GM18508 (cell line): ENCODE results near the gene ASTL.

Source experiments
- ATAC-seq: cut with Tn5 transposase; IDR thresholded peaks from one replicate; pipeline ENCODE4 v1.9.1; 2021; ENCODE audit warnings: moderate number of reproducible peaks; ENCODE audit not compliant: insufficient read depth, unreplicated experiment

ASTL gene

DNA sequence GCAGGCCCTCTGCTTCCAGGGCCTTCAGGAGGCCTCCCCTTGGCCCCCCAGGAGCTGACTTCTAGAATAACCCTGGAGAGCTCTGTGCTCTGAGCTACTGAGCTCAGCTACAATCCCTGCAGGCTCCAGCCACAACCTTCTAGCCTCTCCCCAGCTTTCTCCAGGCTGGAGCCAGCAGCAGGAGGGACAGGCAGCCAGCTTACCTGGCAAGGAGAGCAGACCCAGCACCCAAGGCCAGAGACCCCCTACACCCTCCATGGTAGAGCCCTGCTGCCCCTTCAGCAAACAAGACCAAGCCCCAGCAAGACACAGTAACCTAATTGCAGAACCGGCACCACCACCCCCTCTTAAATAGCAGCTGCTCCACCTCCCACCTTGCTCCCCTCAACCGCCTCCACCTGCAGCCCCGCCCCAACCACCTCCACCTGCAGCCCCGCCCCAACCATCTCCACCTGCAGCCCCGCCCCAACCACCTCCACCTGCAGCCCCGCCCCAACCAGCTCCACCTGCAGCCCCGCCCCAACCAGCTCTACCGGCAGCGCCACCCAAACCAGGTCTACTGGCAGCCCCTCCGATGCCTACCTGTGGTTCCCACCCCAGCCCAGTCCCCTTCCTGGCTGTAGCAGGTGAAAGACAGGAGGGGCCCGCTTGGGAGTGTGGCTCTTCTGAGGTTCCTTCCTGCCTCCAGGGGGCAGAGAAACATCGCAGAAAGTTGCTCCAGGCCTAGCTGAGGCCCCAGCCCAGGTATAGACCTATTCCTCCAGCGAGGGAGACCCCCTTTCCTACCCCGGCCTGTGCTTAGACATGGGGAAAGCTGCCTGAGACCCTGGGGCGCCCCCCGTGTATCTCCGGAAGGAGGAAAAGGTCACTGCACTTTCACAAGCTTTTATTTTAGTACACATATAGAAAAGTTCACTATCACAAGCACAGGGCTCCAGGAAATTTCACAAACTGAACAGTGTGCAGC lies at the start of gene ASTL:
Gene ASTL, minus strand, starts transcription at position 324 of the 967 bp plus-strand sequence. Its CDS starts 66 bp downstream, at position 258.
- ATAC-seq = no peak

DNA sequence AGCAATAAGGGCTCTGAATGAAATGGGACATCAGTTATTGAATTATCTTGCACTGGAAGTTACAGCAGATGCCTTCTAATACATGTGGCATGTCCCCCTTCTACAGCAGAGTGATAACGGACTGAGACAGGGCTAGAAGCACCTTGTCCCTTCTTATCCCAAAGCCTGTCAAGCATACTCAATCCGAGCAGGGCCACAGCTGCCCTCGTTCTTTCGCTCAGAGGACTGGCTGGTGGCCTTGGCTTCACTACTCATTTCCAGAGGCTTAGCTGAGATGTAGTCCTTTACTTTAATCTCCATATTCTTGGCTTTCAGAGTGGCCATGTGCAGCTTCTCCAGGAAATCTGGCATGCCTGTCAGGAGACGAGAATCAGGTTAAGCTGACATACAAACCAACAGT lies 48.3 kb upstream of the ASTL start:
- no peak for ATAC-seq

DNA sequence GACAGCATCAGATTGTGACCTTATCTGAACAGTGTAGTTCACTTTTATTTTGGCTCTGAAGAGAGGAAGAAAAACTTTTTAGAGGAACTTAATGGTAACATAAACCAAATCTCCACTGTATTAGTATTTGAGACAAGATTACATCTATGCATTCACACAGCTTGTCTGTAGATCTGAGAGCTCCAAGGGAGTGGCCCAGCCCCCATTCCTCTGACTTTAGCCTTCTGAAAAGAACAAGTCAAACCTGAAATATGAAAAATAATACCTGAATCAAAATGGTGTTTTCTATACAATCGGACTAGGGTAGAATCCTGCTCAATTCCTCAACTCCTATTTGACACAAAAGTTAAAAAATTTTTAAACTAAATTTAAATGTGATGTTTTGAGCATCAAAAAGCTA lies 47.2 kb upstream of the ASTL start:
- ATAC-seq = no peak

DNA sequence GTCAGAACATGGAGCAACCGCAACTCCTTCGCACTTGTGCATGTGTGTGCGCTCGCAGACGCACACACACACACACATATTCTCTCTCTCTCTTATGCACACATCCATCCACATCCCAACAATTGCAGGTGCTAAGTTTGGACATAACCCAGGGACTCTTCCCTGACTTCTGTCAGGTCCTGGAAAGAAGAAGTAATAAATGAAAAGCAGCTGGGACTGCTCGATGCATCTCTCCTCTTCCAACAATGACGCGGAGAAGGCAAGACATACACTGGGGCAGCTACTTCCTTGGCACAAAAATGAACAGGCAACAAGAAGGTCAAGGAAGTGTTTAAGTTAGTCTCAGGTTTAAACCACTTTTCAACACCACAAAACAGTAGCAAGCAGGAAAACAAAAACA lies 46.7 kb upstream of the ASTL start:
- no peak for ATAC-seq

DNA sequence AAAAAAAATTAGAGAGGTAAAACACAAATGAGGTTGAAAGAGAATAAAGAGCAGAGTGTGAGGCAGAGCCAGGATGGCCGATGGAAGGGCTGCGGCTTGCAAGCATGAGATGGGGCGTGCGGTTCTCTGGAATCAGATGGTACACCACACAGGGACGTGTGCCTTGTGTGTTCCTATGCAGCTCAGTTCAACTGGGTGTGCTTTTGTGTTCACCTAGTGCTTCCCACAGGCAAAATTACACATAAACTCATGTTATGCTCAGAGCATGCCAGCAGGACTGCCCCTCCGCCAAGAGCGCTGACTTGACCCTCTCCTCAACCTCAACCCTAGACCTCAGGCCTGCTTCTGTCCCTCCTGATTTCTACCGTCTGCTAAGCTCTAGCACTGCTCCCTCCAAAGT lies 45.9 kb upstream of the ASTL start:
- no peak for ATAC-seq

DNA sequence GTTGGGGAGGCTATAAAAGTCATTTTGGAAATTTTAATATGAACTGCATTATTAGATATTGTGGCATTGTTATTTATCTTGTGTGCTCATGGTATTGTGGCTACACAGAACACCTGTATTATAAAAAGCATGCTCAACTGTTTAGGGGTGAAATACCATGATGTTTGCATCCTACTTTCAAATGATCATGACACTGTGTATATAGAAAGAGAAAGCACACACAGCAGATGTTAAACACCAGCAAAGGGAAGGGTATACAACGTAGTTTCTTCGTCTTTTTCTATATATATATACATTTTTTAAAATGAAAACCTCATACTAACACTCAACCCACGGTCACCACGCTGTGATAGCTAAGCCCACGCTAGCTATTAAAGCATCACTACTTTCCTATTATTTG lies 43.2 kb upstream of the ASTL start:
- ATAC-seq = no peak

DNA sequence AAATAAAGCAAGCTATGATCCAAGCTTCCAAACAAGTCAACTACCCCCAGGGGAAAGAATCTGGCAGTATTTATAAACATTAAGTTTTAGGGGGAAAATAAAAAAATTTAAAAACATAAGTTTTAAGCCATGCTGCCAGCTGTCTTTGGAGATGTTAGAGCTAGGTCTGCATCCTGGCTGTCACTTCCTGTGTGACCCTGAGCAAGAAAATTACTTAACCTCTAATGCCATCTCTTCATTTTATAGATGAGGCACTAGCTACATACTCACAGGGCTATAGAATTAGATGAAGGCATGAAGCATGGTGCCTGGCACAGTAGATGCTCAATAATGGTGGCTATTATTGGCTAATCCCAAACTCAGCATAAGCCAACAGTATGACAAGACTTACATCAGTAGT lies 42.2 kb upstream of the ASTL start:
- ATAC-seq = no peak

DNA sequence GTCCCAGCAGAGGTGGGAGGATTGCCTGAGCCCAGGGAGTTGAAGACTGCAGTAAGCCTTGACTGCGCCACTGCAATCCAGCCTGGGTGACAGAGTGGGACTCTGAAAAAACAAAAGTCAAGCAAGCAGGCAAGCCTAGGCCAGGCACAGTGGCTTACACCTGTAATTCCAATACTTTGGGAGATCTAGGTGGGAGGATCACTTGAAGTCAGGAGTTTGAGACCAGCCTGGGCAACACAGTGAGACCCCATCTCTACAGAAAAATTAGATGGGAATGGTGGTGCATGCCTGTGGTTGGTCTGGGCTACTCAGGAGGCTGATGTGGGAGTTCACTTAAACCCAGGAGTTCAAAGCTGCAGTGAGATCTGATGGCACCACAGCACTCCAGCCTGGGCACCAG lies 41.7 kb upstream of the ASTL start:
- no peak for ATAC-seq

DNA sequence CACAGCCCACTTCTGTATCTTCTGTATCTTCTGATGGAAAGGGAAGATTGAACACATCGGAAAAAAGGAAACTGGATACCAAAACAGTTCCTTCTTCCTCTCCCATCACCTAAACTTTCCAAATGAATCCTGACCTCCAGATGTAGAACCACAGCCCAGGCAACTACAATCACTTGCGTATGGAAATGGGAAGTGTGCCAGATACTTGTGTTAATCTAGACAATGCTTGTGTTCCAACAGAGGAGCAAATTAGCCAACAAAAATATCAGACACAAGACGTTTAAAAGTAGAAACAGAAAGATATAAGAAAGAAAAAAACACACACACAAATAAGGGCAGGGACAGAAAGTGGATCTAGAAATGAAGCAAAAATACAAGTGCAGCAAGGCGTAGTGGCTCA lies 38.4 kb upstream of the ASTL start:
- ATAC-seq = no peak

DNA sequence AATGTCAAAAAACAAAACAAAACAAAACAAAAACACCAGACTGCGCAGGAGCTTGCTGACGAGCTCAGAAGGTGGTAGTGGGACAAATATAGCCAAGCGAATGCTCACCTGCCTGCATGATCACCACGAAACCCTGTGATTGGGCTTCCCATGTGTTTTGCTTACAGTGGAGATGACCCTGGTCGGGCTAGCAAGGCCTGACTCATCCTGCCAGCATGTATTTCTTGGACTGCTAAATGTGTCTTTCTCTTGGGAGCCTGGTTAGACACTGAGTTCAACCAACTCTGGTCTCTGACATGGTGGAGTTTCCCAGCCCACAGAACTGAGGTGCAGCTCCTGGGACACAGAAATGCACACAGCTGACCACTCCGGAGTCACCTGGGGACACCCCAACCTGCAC lies 37.6 kb upstream of the ASTL start:
- ATAC-seq = no peak

DNA sequence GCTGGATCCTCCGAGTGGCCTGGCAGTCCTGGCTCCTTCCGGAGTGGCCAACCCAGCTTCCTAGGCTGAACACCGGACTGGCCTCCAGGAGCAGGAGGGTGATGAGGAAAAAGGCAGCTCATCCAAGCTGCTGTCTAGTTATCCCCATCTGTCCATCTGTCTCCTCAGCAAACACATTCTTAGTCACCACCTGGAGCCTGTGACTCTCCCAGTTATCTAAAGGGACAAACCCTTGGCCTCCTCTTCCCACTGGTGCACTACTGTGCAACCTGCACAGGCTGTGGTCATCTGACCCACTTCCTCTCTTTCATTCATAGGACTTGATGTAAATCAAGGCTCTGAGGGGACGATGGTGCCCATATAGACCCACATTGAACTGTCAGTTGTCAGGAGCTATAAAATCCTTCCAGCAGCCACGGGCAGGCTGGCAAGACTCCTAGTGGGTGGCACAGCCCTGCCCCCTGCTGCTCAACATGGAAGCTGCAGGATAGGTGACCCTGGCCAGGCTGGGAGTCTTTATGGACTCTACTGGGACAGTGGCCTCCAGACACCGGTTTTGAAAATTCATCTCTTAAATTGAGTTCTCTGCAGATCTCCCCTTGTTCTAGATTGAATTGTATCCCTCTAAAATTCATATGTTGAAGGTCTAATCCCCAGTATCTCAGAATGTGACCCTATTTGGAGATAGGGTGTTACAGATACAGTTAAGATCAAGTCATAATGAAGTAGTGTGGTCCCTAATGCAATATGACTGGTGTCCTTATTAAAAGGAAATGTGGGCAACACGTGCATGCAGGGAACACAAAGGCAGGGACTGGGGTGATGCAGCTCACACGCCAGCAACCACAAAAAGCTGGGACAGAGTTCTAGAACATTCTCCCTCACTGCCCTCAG lies 36.2 kb upstream of the ASTL start:
- peak; percentile 42 for ATAC-seq

DNA sequence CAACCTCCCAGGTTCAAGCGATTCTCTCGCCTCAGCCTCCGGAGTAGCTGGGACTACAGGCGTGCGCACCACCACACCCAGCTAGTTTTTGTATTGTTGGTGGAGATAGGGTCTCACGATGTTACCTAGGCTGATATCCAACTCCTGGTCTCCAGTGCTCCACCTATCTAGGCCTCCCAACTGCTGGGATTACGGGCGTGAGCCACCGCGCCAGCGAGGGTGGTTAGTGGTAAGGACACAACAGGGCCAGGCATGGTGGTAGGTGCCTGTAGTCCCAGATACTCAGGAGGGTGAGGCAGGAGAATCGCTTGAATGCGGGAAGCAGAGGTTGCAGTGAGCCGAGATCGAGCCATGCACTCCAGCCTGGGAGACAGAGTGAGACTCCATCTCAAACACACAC lies 33.5 kb upstream of the ASTL start:
- ATAC-seq = no peak

DNA sequence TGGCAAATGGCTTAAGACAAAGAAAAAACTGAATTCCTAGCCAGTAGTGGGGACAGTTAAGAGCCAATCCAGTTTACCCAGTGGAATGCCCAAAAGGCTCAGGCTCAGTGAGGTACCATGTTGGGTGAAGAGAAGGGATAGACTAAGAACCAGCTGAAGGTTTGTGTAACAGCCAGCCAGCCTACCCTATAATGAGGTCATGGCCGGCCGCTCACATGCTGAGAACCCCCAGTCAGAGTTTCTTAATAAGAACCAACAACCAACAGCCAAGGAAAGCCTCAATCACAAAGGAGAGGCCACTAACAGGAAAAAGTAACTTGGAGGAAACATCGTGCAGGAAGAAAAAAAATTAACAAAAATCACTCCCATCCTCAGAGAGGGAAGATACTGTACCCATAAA lies 32.3 kb upstream of the ASTL start:
- ATAC-seq = no peak

DNA sequence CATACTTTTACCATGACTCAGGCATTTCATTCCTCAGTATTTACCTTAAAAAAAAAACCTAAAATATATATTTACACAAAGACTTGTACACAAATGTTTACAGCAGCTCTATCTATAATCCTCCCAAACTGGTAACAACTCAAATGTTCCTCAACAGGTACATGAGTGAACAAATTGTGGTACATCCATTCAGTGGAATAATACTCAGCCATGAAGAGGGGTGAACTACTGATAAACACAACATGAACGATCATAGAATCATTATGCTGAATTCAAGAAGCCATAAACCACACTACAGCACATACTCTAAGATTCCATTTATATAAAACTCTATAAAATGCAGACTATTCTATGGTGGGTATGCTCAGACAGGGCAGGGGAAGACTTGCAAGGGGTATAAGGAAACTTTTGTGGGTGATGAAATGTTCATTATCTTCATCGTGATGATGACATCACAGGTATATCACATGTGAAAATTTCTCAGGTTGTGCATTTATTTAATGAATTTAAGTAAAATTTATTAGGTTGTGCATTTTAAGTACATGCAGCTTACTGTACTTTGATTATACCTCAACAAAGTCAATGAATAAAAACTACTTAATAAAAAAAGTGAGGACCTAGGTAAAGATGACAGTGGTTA lies 31.7 kb upstream of the ASTL start:
- ATAC-seq = no peak

DNA sequence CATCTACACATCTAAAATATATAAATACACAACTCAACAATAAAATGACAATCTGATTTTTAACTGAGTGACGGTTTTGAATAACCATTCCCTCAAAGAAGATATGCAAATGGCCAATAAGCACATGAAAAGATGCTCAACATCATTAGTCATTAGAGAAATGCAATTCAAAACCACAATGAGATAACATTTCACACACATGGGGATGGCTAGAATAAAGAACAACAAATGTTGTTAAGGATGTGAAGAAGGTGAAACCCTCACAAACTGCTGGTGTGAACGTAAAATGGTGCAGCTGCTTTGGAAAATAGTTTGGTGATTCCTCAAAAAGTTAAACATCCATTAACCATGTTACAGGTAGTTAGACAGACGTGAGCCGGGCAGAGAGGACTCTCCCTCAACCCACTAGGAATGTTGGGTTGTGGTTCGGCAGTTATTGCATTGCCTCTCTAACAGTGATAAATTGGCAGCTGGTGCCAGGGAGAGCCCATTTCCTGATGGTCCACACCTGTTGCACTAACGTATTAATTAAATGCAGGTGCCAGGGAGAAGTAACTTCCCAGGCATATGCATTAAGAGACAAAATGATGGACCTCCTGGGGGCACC lies 29.2 kb upstream of the ASTL start:
- ATAC-seq = no peak

DNA sequence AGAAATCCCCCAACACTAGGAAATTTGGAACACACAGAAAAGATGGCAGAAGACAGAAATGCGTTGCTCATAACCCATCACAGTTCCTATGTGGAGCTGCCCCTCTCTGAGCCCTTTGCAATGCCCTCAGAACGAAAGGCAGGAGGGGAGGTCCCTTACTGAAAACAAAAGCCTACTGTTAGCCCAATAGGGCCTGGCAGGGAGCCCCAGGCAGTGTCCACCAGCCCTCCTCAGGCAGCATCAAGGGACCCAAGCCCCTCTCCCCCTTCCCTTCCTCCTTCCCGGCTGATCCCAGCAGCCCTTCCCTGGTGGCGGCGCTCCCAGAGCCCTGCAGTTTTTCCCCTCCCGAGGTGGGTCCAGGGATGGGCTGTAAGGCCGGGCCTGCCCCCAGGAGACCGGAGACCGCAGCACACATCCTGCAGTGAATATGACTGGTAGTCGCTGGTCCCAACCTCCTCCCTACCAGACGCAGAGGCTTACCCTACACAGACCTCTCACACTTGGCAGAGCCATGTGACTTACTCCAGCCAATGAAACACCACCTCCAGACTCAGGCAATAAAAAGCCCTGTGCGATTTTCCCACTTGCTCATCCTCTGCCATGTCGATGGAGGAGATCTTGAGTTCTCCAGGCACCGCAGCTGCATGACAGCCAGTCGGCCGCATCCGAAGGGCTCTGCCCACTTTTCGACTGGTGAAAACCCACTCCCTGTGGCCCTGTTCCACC lies 26.3 kb upstream of the ASTL start:
- ATAC-seq = peak; percentile 64

DNA sequence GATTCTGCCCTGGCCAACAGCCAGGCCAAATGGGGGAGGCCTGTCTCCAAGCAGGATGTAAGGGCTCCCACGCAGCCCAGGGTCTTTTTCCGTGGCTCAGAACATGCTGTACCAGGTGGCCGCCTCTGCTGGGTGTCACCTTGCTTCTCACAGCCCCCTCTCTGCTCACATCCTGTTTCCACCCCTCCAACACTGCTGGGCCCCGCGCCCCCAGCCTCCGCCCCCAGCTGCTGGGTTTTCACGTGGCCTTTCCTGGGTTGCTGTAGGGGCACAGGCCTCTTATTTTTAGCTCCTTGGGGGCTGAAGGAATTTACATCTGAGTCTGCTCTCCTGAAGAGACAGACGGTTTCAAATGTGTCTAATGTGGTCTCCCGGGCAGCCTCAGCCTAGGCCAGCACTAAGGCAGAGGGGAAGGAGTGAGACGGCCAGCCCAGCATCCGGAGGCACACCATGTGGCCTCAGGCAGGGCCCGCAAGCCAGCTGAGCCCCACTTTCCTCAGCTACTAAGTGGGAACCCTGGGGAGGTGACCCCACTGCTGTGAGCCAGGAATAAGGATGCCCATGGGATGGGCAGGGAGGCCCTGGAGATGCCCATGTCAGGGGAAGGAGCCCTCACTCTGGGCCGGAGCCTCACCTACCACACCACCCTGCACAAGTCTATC lies 25.6 kb upstream of the ASTL start:
- peak; percentile 32 for ATAC-seq

DNA sequence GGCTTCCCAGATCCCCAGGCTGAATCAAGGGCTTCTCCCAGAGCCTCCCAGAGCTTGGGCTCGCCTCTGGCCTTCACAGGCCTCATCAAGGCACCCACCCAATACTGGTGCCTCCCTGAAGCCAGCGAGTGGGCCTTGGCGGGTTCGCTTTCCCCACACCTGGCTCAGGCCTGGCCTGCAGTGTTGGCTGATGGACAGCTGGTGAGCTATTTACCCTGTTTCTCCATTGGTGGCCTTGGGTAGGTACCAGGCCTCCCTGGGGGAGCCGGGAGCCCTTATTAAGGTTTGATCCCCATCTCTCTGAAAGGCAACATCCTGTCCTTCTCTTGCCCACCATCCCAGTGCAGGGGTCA lies 25.1 kb upstream of the ASTL start:
- no peak for ATAC-seq

DNA sequence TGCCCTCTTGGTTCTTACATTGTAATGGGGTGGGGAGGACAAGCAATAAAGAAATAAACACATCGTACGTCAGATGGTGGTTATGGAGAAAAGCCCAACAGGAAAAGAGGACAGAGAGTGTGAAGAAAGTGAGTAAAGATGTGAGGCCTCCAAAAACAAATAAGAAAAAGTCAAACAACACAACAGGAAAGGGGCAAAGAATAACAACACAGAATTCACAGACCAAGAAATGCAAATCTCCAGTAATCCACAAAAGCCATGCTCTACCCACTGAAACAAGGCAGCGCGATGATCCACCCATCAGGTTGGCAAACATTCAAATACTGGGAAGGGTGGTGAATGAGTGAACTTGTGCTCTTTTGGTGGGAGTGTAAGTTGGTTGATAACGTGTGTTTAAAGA lies 23.6 kb upstream of the ASTL start:
- ATAC-seq = no peak
